Activated CD8-positive, alpha-beta memory T cell treated with anti-CD3 and anti-CD28 coated beads for 36 hours (primary cell): ENCODE results near the gene TTBK2. TPM values are rescaled to one million over a fixed set of nuclear protein-coding genes. Genes with fewer than 3 reads are reported as not detected.

ENCODE experiments used
- CTCF ChIA-PET: fragments of 350-600 bp; sonication (Branson Sonifier 250); formaldehyde crosslinking; loops from one replicate; lab custom pipeline; 2021; ENCODE audit warnings: antibody characterized with exemption; lab: Charles Lee
- POLR2A ChIA-PET: fragments of 350-600 bp; sonication (Branson Sonifier 250); formaldehyde crosslinking; loops from one replicate; lab custom pipeline; 2021; ENCODE audit warnings: antibody characterized with exemption; lab: Charles Lee
- total RNA-seq, 2 experiments: library from RNA; stranded (reverse); gene quantifications; one replicate each; pipeline ENCODE4 v1.2.3, GENCODE V29; 2021

The TTBK2 gene
- total RNA-seq, 2 experiments from 2014 or later = 7.5 to 7.7 TPM

- POLR2A ChIA-PET = no interaction called here
- CTCF ChIA-PET = no interaction called here
Measured at GRCh38 chr15:42846647-42847046, 73.9 kb downstream of the TTBK2 start.

- ChIA-PET POLR2A (no interaction called here), CTCF (interaction anchor here (0.7 kb wide), 1 partner anchor 1179 kb away, joined by 6 read pairs; no protein-coding TSS in a partner anchor)
Measured at GRCh38 chr15:42845581-42845980, 75.0 kb downstream of the TTBK2 start.

DNA sequence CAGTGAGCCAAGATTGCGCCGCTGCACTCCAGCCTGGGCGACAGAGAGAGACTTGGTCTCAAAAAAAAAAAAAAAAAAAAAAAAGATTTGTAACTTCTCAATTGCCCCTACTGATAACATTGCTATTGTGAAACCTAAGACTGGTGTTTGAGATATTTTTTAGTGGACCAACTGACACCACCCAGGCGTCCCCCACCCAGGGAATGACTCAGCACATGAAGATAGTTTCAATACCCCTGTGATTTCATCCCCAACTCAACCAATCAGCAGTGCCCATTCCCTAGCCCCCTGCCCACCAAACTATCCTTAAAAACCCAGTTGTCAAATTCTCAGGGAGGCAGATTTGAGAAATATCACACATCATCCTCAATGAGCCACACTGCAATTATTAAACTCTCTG is 76.9 kb downstream of the TTBK2 start:
- CTCF ChIA-PET = no interaction called here
- POLR2A ChIA-PET = no interaction called here

DNA sequence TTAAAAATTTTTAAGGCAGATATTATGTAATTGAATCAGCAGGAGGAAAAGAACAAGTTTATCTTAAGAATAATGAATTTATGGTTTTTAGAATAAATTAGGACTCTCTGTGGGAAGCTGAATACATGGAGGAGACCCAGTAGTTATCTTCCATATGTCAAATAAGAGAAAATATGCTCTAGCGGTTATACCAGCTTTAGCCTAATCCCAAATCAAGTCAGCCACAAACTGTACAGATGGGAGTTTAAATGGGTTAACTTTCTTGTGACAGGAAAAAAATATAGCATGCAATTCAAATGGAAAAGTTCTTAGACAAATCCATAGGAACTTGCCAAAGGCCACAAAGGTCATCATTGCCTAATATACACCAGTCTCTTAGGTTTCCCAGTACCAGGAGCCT is 84.3 kb downstream of the TTBK2 start:
- ChIA-PET POLR2A (no interaction called here), CTCF (no interaction called here)

DNA sequence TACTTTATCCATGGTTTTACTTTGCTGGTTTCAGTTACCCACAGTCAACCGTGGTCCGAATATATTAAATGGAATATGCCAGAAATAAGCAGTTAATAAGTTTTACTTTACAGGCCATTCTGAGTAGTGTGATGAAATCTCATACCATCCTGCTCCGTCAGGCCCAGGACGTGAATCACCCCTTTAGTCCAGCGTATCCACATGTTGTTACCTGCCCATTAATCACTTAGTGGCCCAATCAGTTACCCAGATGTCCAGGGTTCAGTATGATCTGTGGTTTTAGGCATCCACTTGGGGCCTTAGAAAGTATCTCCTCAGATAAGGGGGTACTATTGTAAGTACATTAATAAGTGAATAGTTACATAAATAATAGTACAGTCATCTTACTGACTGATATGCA is 88.0 kb downstream of the TTBK2 start:
- ChIA-PET POLR2A (no interaction called here), CTCF (no interaction called here)

DNA sequence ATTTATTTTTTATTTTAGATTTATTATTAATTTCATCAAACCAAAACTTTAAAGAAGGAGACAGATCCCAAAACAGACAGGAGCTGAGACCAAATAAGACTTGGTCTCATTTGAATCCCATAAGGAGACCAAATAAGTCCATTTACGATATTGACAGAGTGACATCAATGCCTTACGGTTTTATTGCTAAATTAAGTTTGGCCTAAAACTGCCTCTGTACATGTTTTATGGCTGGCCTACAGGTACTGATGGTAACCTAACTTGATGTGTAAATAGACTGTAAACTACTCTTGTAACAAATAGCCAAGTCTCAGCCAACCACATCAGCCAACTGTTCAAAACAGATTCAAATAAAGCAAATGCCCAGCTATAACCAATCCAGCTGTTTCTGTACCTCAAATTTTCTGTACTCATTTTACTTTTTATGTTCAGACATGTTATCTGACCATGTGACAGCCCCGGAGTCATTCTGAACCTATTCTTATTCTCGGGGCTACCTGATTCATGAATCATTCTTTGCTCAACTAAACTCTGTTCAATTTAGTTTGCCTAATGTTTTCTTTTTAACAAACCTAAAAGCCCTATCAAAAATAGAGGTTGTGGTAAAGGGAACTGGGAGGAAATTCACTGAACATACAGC is 94.2 kb downstream of the TTBK2 start:
- POLR2A ChIA-PET = no interaction called here
- CTCF ChIA-PET = no interaction called here

DNA sequence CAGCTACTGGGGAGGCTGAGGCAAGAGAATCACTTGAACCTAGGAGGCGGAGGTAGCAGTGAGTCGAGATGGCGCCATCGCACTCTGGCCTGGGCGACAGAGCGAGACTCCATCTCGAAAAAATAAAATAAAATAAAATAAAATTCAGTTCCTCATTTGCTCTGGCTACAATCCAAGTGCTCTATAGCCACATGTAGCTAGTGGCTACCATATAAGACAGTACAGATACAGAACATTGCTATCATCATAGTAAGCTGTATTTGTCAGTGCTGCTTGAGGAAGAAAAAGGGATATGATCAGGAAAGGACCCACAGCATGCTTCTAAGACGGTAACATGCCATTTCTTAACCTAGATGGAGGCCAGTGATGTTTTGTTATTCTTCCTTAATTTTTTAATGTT is 95.0 kb downstream of the TTBK2 start:
- ChIA-PET POLR2A (no interaction called here), CTCF (no interaction called here)

DNA sequence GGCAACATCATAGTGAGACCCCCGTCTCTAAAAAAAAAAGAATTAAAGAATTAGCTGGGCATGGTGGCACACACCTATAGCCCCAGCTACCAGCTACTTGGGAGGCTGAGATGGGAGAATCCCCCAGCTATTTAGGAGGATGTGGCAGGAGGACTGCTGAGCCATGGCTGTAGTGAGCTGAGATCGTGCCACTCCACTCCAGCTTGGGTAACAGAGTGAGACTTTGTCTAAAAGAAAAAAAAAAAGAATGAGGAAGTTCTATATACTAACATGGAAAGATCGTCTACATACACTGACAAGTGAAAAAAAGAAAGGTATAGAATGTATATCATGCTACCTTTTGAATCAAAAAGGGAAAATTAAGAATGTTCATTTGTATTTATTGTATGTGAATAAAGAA is 99.8 kb downstream of the TTBK2 start:
- ChIA-PET CTCF (no interaction called here), POLR2A (no interaction called here)

DNA sequence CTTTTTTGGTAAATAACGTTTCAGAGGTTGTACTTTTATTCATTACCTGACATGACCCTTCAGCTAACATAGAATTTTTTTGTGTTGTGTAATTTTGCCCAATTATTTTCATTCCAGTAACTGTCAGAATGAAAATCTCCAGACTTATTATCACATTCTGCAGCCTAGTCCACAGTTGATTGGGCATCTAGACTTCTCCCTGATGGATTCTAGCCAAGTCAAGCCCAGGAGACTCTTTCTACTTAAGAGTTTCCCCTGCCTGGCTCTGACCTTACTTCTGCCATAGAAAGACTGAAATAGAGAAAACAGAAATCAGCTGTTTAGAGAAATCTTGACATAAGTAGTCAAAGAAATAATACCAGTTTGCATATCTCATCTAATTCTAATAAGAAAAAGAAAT is 100.8 kb downstream of the TTBK2 start:
- POLR2A ChIA-PET = no interaction called here
- CTCF ChIA-PET = no interaction called here

GRCh38 chr15:42811433-42811832 is 109.1 kb downstream of the TTBK2 start:
- POLR2A ChIA-PET = no interaction called here

GRCh38 chr15:42808913-42809312 is 111.7 kb downstream of the TTBK2 start:
- CTCF ChIA-PET = interaction anchor here (0.6 to 1.4 kb wide), 2 partner anchors 33 to 117 kb away, joined by 3 to 4 read pairs; no protein-coding TSS in a partner anchor

More at GRCh38 chr15:42811433-42811832, 109.1 kb downstream of the TTBK2 start:
- CTCF ChIA-PET = no interaction called here

DNA sequence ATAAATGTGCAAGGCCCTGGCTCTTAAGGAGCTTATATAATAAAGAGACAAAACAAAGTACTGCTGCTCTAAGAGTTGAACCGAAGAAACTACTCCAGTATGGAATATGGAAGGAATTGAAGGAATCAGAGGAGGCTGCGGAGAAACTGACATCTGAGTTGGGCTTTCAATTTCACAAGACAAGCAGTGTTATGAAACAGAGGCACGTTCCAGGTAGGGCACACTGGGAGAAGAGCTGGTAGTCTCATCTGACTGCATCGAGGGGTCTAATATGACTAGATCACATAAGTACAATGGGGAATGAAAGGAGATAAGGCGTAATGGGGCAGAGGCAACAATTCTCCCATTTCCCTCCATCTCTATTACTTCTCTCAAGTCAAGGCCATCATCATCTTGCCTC is 115.3 kb downstream of the TTBK2 start:
- CTCF ChIA-PET = no interaction called here
- POLR2A ChIA-PET = no interaction called here

More at GRCh38 chr15:42808913-42809312, 111.7 kb downstream of the TTBK2 start:
- POLR2A ChIA-PET = no interaction called here

DNA sequence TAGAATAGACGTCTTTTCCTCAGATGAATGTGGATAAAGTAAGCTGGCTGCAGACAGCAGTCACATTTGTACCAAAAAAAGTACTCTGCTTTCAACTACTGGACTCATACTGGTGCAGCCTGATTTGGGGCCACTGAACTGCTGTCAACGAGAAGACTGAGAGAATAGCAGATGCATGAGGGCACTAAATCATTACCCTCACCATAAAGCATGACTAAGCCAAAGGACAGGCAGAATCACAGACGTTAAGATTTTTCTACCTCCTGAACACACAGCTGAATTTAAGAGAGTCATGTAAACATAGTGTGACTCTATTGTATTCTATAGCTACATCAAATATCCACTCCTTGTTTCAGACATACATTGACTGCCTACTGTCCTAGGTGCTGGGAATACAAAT is 115.8 kb downstream of the TTBK2 start:
- CTCF ChIA-PET = no interaction called here
- POLR2A ChIA-PET = no interaction called here

DNA sequence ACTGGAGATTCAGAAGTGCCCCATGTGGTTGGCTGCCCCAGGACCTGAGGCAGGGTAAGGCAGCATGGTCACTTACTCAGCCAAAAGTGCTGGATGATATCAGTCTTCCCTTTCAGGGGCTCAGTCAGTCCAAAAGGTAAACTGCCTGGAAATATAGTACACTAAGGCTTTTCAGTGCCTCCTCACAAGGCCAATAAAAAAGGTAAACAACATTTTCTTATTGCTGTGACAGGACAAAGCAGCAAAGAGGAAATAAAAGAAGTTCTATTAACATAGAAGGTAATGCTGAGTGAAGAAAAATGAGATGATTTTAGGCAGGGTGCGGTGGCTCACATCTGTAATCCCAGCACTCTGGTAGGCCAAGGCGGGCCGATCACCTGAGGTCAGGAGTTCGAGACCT is 117.1 kb downstream of the TTBK2 start:
- POLR2A ChIA-PET = no interaction called here
- CTCF ChIA-PET = no interaction called here

DNA sequence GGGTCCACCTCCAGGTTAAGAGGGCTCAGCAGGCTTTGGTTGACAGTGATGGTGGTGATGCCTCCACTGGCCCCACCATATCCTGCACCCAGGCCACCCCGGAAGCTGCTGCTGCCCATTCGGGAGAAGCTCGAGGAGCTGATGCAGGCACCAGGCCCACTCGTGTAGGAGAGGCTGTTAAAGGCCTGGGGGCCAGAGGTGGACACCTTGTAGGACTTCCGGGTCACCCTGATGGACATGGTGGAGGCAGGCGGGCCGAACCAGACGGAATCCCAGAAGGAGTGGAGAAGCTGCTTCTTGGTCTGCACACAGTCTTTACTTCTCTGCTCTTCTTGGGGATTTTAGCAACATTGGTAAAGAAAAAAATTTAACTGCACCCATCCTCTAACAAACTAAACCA is 118.4 kb downstream of the TTBK2 start:
- CTCF ChIA-PET = interaction anchor here (1.1 kb wide), 2 partner anchors 124 to 134 kb away, joined by 3 read pairs; no protein-coding TSS in a partner anchor
- POLR2A ChIA-PET = no interaction called here

GRCh38 chr15:42800731-42801474 is 119.7 kb downstream of the TTBK2 start:
- POLR2A ChIA-PET = no interaction called here

GRCh38 chr15:42798802-42799201 is 121.8 kb downstream of the TTBK2 start:
- ChIA-PET CTCF (no interaction called here), POLR2A (no interaction called here)

More at GRCh38 chr15:42800731-42801474, 119.7 kb downstream of the TTBK2 start:
- CTCF ChIA-PET = interaction anchor here (1.1 kb wide), 1 partner anchor 135 kb away, joined by 3 read pairs; no protein-coding TSS in a partner anchor

- ChIA-PET POLR2A (no interaction called here), CTCF (no interaction called here)
Measured at GRCh38 chr15:42796955-42797782, 123.4 kb downstream of the TTBK2 start.

DNA sequence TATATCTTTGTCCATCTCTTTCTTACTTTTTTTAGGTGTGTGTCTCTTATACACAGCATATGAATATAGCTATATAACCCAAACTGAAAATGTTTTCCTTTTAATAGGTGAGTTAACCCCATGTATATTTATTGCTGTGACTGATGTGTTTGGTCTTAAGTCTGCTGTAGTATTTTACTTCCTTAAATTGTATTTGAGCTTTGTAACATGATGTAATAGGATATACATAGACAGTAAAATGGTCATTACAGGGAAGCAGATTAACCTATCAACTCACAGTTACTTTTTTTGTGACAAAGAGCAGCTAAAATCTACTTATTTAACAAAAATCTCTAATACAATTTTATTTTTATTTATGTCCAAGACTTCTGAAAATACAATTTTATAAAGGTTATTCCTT is 131.9 kb downstream of the TTBK2 start:
- POLR2A ChIA-PET = no interaction called here
- CTCF ChIA-PET = no interaction called here

DNA sequence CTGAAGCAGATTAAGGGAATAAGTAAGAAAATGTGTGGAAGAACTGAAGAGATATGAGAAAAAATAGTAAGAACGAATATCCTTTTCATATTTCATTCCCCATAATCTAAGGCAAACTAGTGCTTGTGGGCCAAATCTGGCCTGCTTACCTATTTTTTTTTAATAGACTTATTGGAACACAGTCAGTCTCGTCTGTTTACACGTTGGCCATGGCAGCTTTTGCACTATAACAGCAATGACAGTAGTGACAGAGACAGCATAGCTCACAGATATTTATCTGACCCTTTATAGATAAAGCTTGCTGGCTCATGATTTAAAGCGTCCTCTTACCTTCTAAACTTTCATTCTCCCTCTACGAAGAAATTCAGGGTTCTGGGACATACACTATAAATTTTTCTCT is 133.6 kb downstream of the TTBK2 start:
- POLR2A ChIA-PET = no interaction called here
- CTCF ChIA-PET = no interaction called here
